Limb (tissue), 2 donors: Measurements from ENCODE around the gene AHCYL2.
"Not testable (repeated sequence)": the region's sequence is repeated elsewhere in the genome, so short reads cannot be mapped to it uniquely, and the experiment has no call there.

ENCODE experiments used
- DNase-seq, 2 donors: peaks; one replicate each; pipeline ENCODE4 v3.0.0-alpha.2; 2016; ENCODE audit errors: extremely low spot score in 2 of 2

Gene AHCYL2

GRCh38 chr7:129450295-129450694, 225.5 kb downstream of the AHCYL2 start:
- no peak for DNase-seq

DNA sequence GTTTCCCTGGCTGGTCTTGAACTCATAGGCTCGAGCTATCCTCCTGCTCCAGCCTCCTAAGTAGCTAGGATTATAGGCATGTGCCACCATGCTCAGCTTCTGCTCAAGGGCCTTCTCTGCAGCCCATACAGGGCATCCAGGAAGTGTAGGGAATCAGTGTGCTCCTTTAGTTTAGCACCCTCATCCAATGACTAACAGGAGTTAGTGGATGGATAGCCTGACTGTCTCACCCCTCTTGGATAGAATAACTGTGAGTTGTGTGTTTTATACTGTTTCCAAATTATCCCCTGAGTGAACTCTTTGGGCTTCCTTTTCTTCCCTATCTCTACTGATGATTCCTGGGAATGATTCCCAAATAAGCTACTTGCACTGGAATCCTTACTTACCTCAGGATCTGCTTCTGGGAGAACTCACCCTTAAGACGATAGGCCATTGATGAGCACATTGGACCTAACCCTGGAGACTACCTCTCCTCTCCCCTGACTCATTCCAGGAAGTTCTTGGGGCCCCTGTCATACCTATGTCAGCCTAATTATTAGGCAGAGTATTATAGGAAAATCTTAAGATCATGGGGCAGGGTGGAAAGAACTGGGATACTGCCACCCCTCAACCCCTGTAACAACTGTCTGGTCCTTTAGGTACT, 227.9 kb downstream of the AHCYL2 start:
- DNase-seq: no peak

DNA sequence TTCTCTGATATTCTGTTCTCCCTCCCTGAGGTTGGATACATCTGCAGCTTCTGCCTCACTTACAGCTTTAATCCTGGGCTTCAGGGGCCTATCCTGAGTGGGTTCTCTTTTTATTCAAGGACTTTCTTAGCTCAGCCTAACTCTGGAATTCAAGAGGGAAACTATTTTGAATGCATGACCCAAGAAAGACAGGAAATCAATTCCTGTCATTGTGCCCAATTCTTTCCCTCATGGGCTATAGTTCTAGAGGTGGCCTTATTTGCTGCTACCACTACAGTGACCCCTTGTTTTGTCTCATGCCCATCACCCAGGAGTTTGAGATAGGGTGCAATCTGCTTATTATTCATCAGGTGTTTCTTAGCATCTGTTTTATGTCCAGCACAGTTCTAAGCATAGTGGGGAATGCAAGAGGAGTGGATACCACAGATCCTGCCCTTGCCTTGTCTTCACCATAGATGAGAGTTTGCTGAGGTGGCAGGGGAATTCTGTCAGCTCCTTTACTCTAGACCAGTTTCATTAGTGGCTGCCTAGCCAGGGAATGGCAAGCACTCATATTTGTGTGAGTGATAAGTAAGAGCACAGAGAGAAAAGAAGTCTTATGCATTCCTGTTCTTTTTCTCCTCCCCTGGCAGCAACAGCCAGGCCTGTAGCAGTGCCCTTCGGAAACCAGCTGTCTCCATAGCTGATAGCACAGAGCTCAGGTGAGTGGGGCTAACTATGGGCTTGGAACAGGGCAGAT, 228.8 kb downstream of the AHCYL2 start:
- DNase-seq: no peak

DNA sequence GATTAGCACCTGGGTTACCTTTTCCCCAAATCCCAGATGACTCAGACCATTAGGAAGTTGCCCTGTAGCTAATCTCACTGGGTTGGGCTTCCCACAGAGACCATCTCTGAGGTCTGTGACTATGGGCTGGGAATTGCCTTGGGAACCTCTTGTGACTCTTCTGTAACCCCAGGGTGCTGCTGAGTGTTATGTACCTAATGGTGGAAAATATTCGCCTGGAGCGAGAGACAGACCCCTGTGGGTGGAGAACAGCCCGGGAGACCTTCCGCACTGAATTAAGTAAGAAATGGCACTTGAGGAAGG, 229.4 kb downstream of the AHCYL2 start:
- no peak for DNase-seq

DNA sequence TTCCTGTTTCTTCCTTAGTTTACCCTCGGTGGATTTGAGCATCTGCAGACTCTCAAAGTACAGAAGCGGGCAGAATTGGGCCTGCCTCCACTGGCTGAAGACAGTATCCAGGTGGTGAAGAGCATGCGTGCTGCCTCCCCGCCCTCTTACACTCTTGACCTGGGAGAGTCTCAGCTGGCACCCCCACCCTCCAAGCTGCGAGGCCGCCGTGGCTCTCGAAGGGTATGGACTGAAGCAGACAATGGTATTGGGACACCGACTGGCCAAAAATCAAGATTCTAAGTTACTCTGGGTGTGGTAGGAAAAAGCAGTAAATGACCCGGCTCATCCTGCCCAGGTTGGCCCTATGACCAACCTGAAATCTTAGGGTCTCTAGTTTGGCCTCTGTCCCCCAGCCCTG, 231.6 kb downstream of the AHCYL2 start:
- no peak for DNase-seq

GRCh38 chr7:129457101-129457500, 232.3 kb downstream of the AHCYL2 start:
- no peak for DNase-seq

DNA sequence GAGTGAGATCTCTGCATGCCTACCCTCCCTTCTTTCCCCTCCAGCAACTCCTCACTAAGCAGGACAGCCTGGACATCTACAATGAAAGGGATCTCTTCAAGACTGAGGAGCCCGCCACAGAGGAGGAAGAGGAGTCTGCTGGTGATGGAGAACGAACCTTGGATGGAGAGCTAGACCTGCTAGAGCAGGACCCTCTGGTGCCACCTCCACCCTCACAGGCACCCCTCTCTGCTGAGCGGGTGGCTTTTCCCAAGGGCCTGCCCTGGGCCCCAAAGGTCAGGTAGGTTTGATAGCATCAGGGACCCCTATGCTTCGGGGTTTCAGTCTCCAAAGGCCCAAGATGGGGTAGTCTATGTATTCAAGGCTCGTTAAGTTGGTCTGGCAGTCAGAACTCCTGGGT, 233.3 kb downstream of the AHCYL2 start:
- DNase-seq: no peak

DNA sequence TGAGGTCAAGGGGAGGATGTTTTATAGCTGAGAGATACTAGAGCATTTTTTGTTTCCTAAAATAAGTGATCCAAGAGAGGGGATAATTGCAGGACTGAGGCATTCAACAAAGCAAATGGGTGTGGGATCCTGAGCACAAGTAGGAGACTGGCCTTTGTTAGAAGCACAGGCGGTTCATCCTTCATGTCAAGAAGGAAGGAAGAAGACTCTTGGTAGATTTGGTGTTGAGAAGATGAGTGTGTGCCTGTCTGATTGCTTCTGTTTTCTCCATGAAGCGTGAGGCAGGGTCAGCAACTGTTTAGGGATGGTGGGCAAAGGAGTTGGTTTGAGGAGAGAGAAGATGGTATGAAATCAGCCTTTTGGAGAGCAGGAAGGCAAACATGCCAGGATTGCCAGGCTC, 237.0 kb downstream of the AHCYL2 start:
- DNase-seq: no peak

- no peak for DNase-seq
These were observed 237.6 kb downstream of the AHCYL2 start for GRCh38 chr7:129462420-129462819.

GRCh38 chr7:129464194-129464593, 239.4 kb downstream of the AHCYL2 start:
- no peak for DNase-seq

GRCh38 chr7:129465080-129465479, 240.2 kb downstream of the AHCYL2 start:
- no peak for DNase-seq

GRCh38 chr7:129466796-129467195, 242.0 kb downstream of the AHCYL2 start:
- peak; percentile 20 to 44 for DNase-seq

- DNase-seq: no peak
These were observed 243.3 kb downstream of the AHCYL2 start for GRCh38 chr7:129468087-129468486.

DNA sequence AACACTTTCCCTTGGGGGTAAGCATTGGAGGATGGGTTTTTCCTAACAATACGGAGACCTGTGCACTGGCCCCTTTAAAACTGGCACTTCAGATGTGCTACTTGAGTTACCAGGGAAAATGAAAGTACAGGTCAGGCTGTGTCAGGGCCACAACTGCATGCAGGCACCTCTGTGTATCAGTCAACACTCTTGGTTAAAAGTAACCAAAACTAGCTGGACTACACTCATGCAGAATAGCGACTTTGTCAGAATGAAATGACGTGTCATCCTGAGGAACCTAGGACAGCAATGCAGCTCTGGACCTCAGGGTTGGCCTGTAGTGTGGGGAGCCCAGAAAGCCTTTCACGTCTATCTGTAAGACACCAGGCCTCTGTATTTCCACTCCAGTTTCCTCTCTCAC, 243.7 kb downstream of the AHCYL2 start:
- no peak for DNase-seq

DNA sequence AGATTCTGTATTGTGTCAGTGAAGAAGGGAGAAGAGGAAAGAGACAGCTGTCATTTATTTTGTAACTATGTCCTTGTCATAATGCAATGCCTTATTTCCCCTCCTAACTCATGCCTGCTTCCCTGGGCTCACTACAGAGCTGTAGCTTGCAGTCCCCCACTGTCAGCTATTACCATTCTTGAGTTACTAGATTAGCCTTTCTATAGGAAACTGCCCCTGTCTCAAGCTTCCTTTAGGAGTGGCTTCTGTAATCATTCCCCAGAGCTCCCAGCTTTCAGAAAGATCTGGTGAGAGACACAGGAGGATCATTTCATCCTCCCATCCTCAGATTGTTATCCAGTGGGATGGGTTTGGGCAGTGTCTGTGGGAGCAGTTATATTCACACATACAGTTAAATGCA, 245.1 kb downstream of the AHCYL2 start:
- no peak for DNase-seq

GRCh38 chr7:129470411-129470810, 245.6 kb downstream of the AHCYL2 start:
- DNase-seq: no peak

DNA sequence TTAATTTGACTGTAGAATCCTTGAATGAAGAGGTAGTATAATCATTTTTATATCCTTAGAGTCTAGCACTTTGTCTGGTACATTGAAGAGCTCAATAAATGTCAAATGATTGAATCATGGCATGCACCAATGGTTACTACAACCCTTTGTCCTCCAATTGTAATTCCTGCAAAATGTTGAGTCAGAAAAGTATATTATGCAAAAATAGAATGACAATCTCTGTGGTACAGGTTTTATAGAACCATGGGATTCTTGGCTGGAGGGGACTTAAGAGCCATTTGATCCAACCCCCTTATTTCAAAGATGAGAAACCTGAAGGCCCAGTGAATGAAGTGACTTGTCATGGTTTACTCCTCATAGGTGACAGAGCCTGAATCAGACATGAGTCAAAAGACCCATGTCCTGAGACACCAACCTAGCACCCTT, 246.6 kb downstream of the AHCYL2 start:
- DNase-seq: no peak

GRCh38 chr7:129475931-129476330, 251.1 kb downstream of the AHCYL2 start:
- DNase-seq: not testable (repeated sequence)

GRCh38 chr7:129476398-129476797, 251.6 kb downstream of the AHCYL2 start:
- not testable (repeated sequence) for DNase-seq
